ENCODE data around the gene CENPVL1. TPM values are rescaled to one million over a fixed set of nuclear protein-coding genes. Genes with fewer than 3 reads are reported as not detected.
"Not testable (repeated sequence)": the region's sequence is repeated elsewhere in the genome, so short reads cannot be mapped to it uniquely, and the experiment has no call there.

The CENPVL1 gene
- not detected for total RNA-seq

DNA sequence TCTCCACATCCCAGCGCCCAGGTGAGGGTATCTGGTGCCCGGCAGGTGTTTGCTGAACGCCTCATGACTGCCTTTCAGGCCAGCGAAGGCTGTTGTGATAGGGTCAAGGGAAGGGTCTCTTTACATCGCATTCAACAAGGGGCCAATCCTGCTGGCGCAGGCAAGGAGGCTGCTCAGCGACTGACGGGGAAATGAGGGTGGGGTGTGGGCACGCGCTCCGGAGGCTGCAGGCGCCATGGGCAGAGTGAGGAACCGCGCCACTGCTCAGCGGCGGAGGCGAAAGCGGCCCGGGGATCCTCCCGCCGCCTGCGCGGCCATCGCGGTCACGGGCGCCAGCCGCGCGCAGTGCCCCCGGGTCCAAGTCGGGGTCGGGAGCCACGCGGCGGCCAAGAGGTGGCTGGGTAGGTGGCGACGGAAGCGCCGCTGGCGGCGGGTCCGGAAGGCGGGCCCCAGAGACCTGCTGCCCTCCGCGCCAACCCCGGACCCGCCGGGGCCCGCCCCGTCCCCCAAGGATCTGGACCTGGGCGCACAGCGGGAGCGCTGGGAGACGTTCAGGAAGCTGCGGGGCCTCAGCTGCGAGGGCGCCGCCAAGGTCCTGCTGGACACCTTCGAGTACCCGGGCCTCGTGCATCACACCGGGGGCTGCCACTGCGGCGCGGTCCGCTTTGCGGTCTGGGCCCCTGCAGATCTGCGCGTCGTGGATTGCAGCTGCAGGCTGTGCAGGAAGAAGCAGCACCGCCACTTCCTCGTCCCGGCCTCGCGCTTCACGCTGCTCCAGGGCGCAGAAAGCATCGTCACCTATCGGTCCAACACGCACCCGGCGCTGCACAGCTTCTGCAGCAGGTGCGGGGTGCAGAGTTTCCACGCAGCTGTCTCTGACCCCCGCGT, at the start of gene CENPVL1:
CENPVL1 (plus strand) TSS at position 236 of the 888 bp plus-strand sequence; CDS start at position 236, 0 bp downstream.
- DNase-seq; H3K27ac ChIP-seq; in situ Hi-C loops (cut with MboI; ENCODE audit: low pct_ligation_motif_present in 1 of 4, low pct_unique_long_range_greater_than_20kb in 1 of 4, low sequenced_read_pairs in 3 of 4); H3K4me3 ChIP-seq; H3K9me3 ChIP-seq; H3K36me3 ChIP-seq; H3K4me1 ChIP-seq; H3K27me3 ChIP-seq; intact Hi-C loops (cut with DNase I; ENCODE audit: low total_unique reads): not testable (repeated sequence)
- whole genome bisulfite sequencing, 2 donors (ENCODE audit: low coverage in 1 of 2) = no CpG with 5 or more reads among the region's 87 CpGs

DNA sequence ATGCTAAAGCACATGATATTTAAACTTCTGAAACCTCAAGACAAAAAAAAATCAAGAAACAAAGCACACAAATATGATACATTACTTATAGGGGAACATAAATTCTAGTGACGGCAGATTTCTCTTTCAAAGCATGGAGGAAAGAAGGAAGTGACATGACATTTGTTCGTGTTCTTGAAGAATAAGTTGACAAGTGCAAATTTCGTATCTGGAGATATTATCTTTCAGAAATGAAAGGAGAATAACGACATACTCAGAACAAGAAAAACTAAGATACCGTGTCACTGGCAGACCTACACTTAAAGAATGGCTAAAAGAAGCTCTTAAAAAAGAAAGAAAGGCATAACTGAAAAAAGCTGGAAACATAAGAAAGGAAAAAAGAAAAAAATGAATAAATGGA, 44.3 kb upstream of the CENPVL1 start:
- intact Hi-C loops (cut with DNase I; ENCODE audit: low total_unique reads) = no loop called here
- in situ Hi-C loops (cut with MboI; ENCODE audit: low pct_ligation_motif_present in 1 of 4, low pct_unique_long_range_greater_than_20kb in 1 of 4, low sequenced_read_pairs in 3 of 4) = no loop called here
- H3K27me3 ChIP-seq = no peaks in the 10 kb centered on the region
- no peaks in the 10 kb centered on the region for H3K9me3 ChIP-seq
- WGBS, 2 donors (ENCODE audit: low coverage in 1 of 2) = 40 to 58% methylated on average over 4 to 5 of the region's 5 CpGs
- H3K4me1 ChIP-seq = no peaks in the 10 kb centered on the region
- no peak overlapping the region for H3K4me3 ChIP-seq
- no peak overlapping the region for H3K27ac ChIP-seq
- DNase-seq = no peak
- H3K36me3 ChIP-seq = no peaks in the 10 kb centered on the region
- TF ChIP-seq POLR2A (IDR thresholded peaks at IDR 0.05) (no peak), POLR2AphosphoS5 (IDR thresholded peaks at IDR 0.05) (no peak)

DNA sequence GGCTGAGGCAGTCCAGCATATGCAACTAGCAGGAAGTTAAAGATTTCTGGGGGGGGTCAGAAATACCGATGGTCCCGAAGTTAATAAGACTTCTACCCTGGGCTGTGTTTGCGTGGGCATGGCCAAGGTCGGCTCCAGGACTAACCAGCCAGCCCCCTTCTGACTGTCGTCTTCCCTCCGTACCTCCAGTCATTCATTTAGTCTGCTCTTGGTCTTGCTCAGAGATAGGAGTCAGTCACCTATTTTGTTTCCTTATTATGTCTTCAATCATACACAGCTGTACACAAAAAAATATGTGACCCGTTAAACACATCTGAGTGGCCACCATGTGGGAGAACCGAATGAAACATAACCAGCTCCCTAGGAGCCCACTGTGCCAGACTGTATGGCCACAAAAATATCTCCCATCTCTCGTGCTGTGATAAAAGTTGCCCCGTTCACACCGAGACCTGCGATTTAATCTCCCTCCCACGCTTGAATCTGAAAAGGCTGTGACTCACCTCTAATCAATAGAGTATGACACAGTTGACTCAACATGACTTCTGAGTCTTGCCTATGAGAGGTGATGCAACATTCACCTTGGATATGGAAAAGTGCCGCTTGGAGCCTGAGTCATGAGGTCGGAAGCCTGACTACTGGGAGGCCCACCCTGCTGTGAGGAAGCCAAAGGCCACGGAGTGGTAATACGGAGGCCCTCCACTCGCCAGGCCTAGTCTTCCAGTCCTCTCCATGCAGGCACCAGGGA, 30.5 kb upstream of the CENPVL1 start:
- H3K4me1 ChIP-seq; H3K27ac ChIP-seq; in situ Hi-C loops (cut with MboI; ENCODE audit: low pct_ligation_motif_present in 1 of 4, low pct_unique_long_range_greater_than_20kb in 1 of 4, low sequenced_read_pairs in 3 of 4); intact Hi-C loops (cut with DNase I; ENCODE audit: low total_unique reads); H3K4me3 ChIP-seq; H3K36me3 ChIP-seq; H3K27me3 ChIP-seq; H3K9me3 ChIP-seq; DNase-seq: not testable (repeated sequence)
- no CpG with 5 or more reads among the region's 18 CpGs for WGBS, 2 donors (ENCODE audit: low coverage in 1 of 2)

DNA sequence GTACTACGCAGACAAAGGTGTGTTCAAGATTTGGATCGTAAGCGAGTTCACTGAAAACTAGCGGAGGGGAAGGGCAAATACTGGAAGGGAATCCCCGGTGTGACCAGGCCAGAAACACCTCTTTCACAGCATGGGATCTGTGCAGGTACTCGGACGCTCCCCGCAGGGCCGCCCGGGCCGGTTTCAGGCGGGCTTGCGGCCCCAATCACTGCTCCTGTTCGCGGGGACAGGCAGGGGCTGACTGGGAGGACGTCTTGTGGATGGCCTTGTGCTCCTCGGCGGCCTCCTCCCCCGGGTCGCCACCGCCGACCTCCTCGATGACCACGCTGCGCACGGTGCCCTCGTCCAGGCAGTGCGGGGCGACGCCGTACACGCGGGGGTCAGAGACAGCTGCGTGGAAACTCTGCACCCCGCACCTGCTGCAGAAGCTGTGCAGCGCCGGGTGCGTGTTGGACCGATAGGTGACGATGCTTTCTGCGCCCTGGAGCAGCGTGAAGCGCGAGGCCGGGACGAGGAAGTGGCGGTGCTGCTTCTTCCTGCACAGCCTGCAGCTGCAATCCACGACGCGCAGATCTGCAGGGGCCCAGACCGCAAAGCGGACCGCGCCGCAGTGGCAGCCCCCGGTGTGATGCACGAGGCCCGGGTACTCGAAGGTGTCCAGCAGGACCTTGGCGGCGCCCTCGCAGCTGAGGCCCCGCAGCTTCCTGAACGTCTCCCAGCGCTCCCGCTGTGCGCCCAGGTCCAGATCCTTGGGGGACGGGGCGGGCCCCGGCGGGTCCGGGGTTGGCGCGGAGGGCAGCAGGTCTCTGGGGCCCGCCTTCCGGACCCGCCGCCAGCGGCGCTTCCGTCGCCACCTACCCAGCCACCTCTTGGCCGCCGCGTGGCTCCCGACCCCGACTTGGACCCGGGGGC, 28.2 kb upstream of the CENPVL1 start:
- H3K9me3 ChIP-seq; H3K27ac ChIP-seq; DNase-seq; H3K36me3 ChIP-seq; H3K4me1 ChIP-seq; intact Hi-C loops (cut with DNase I; ENCODE audit: low total_unique reads); H3K4me3 ChIP-seq; in situ Hi-C loops (cut with MboI; ENCODE audit: low pct_ligation_motif_present in 1 of 4, low pct_unique_long_range_greater_than_20kb in 1 of 4, low sequenced_read_pairs in 3 of 4); H3K27me3 ChIP-seq: not testable (repeated sequence)
- WGBS, 2 donors (ENCODE audit: low coverage in 1 of 2) = no CpG with 5 or more reads among the region's 88 CpGs

DNA sequence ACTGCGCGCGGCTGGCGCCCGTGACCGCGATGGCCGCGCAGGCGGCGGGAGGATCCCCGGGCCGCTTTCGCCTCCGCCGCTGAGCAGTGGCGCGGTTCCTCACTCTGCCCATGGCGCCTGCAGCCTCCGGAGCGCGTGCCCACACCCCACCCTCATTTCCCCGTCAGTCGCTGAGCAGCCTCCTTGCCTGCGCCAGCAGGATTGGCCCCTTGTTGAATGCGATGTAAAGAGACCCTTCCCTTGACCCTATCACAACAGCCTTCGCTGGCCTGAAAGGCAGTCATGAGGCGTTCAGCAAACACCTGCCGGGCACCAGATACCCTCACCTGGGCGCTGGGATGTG, 27.6 kb upstream of the CENPVL1 start, which contains the start of gene CENPVL2:
CENPVL2 (minus strand) TSS at position 112 of the 343 bp plus-strand sequence; CDS start at position 112, 0 bp downstream.
- H3K36me3 ChIP-seq; DNase-seq; H3K27ac ChIP-seq; H3K27me3 ChIP-seq; H3K9me3 ChIP-seq; intact Hi-C loops (cut with DNase I; ENCODE audit: low total_unique reads); H3K4me3 ChIP-seq; H3K4me1 ChIP-seq; in situ Hi-C loops (cut with MboI; ENCODE audit: low pct_ligation_motif_present in 1 of 4, low pct_unique_long_range_greater_than_20kb in 1 of 4, low sequenced_read_pairs in 3 of 4): not testable (repeated sequence)
- WGBS, 2 donors (ENCODE audit: low coverage in 1 of 2) = no CpG with 5 or more reads among the region's 30 CpGs

DNA sequence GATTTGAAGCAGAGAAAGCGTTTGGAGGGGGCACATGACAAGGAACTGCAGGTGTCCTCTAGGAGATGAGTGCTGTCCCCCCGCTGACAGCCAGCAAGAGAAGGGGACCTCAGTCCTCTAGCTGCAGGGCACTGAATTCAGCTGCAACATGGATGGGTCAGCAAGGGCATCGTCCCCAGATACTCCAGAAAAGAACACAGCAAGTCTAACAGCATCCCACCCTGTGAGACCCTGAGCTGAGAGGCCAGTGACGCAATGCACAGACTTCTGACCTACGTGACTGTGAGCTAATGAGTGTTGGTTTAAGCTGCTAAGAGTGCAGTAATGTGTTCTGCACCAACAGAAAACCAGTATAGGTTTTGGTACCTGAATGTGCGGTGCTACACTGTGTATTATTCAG, 16.1 kb upstream of the CENPVL1 start:
- intact Hi-C loops (cut with DNase I; ENCODE audit: low total_unique reads) (no loop called here), in situ Hi-C loops (cut with MboI; ENCODE audit: low pct_ligation_motif_present in 1 of 4, low pct_unique_long_range_greater_than_20kb in 1 of 4, low sequenced_read_pairs in 3 of 4) (no loop called here)
- Histone ChIP-seq H3K27ac (no peak overlapping the region), H3K4me3 (no peak overlapping the region), H3K36me3 (no peaks in the 10 kb centered on the region), H3K27me3 (no peaks in the 10 kb centered on the region), H3K9me3 (no peaks in the 10 kb centered on the region), H3K4me1 (no peaks in the 10 kb centered on the region)
- WGBS, 2 donors (ENCODE audit: low coverage in 1 of 2) = 76% methylated on average over 6 of the region's 6 CpGs; no CpG with 5 or more reads in 1 of the 2 donors
- no peak for DNase-seq
- TF ChIP-seq EP300 (IDR thresholded peaks at IDR 0.05; ENCODE audit: low read depth) (no peak), POLR2AphosphoS5 (IDR thresholded peaks at IDR 0.05) (no peak), POLR2A (IDR thresholded peaks at IDR 0.05) (no peak)
- TF ChIP-seq, protein P1, sequence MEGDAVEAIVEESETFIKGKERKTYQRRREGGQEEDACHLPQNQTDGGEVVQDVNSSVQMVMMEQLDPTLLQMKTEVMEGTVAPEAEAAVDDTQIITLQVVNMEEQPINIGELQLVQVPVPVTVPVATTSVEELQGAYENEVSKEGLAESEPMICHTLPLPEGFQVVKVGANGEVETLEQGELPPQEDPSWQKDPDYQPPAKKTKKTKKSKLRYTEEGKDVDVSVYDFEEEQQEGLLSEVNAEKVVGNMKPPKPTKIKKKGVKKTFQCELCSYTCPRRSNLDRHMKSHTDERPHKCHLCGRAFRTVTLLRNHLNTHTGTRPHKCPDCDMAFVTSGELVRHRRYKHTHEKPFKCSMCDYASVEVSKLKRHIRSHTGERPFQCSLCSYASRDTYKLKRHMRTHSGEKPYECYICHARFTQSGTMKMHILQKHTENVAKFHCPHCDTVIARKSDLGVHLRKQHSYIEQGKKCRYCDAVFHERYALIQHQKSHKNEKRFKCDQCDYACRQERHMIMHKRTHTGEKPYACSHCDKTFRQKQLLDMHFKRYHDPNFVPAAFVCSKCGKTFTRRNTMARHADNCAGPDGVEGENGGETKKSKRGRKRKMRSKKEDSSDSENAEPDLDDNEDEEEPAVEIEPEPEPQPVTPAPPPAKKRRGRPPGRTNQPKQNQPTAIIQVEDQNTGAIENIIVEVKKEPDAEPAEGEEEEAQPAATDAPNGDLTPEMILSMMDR (IDR thresholded peaks at IDR 0.05) = no peak

Data from transverse colon (tissue), 4 donors.